GM23338 (cell line): ENCODE data around the gene EPX. TPM values are rescaled to one million over a fixed set of nuclear protein-coding genes. Genes with fewer than 3 reads are reported as not detected.

Experiments
- ATAC-seq: fragments of 200-7000 bp; cut with Tn5 transposase; 3 replicates; pipeline ENCODE4 v1.9.1; 2020
- DNase-seq: peaks from one replicate; pipeline ENCODE4 v3.0.0-alpha.2; 2015; ENCODE audit warnings: low spot score
- H2AFZ ChIP-seq: fragments of 200-600 bp; sonication (generic); 2 replicates; pipeline ENCODE4 v1.8.0; 2016; ENCODE audit warnings: antibody characterized with exemption, mild to moderate bottlenecking, moderate library complexity
- H3F3A ChIP-seq: fragments of 200-600 bp; sonication (generic); replicated peaks from 2 replicates; pipeline ENCODE4 v1.8.0; 2017; ENCODE audit warnings: antibody characterized with exemption, mixed run types, low read depth
- H3K27ac ChIP-seq: fragments of 200-600 bp; sonication (generic); 2 replicates; pipeline ENCODE4 v1.6.1; 2016; ENCODE audit warnings: low read depth
- H3K27me3 ChIP-seq: fragments of 200-600 bp; sonication (generic); 2 replicates; pipeline ENCODE4 v1.8.0; 2016; ENCODE audit warnings: mild to moderate bottlenecking, mixed run types, moderate library complexity; ENCODE audit not compliant: insufficient read depth
- H3K36me3 ChIP-seq: fragments of 200-600 bp; sonication (generic); 2 replicates; pipeline ENCODE4 v1.8.0; 2016; ENCODE audit warnings: mild to moderate bottlenecking; ENCODE audit not compliant: insufficient read depth
- H3K4me1 ChIP-seq: fragments of 200-600 bp; sonication (generic); 2 replicates; pipeline ENCODE4 v1.8.0; 2016; ENCODE audit warnings: mild to moderate bottlenecking, moderate library complexity; ENCODE audit not compliant: insufficient read depth
- H3K4me2 ChIP-seq: fragments of 200-600 bp; sonication (generic); 2 replicates; pipeline ENCODE4 v1.7.1; 2017; ENCODE audit warnings: mixed run types
- H3K4me3 ChIP-seq: fragments of 200-600 bp; sonication (generic); 2 replicates; pipeline ENCODE4 v1.6.1; 2016; ENCODE audit warnings: mixed run types
- H3K79me2 ChIP-seq: fragments of 200-600 bp; sonication (generic); replicated peaks from 2 replicates; pipeline ENCODE4 v1.8.0; 2017; ENCODE audit warnings: mild to moderate bottlenecking; ENCODE audit not compliant: insufficient read depth
- H3K9me2 ChIP-seq: fragments of 200-600 bp; sonication (generic); 2 replicates; pipeline ENCODE4 v1.8.0; 2017; ENCODE audit not compliant: insufficient read depth
- H4K20me1 ChIP-seq: fragments of 200-600 bp; sonication (generic); replicated peaks from 2 replicates; pipeline ENCODE4 v1.8.0; 2017; ENCODE audit warnings: mild to moderate bottlenecking; ENCODE audit not compliant: insufficient read depth
- H3K27ac Mint-ChIP-seq: 2 replicates; pipeline ENCODE4 v1.8.0; 2020; ENCODE audit warnings: inconsistent platforms, mild to moderate bottlenecking, moderate library complexity, mixed read lengths
- H3K27me3 Mint-ChIP-seq: 3 replicates; pipeline ENCODE4 v1.8.0; 2022; ENCODE audit warnings: low read depth, mild to moderate bottlenecking, moderate library complexity, mixed read lengths, inconsistent platforms; ENCODE audit not compliant: insufficient read depth, poor library complexity
- H3K36me3 Mint-ChIP-seq: 3 replicates; pipeline ENCODE4 v1.8.0; 2021; ENCODE audit warnings: low read depth, mild to moderate bottlenecking, inconsistent platforms, moderate library complexity, mixed read lengths
- H3K4me1 Mint-ChIP-seq: 3 replicates; pipeline ENCODE4 v1.8.0; 2020; ENCODE audit warnings: mild to moderate bottlenecking, inconsistent platforms, mixed read lengths
- H3K4me3 Mint-ChIP-seq: 3 replicates; pipeline ENCODE4 v1.8.0; 2021; ENCODE audit warnings: moderate library complexity, mild to moderate bottlenecking, inconsistent platforms, mixed read lengths
- H3K9me3 Mint-ChIP-seq: 3 replicates; pipeline ENCODE4 v1.8.0; 2020; ENCODE audit warnings: moderate library complexity, mild to moderate bottlenecking, inconsistent platforms, mixed read lengths
- CREB1 ChIP-seq: fragments of 250-450 bp; sonication (Bioruptor Pico); IDR thresholded peaks from 2 replicates; pipeline ENCODE4 v1.5.0; 2020; ENCODE audit warnings: low read depth, mild to moderate bottlenecking, moderate library complexity
- CTCF ChIP-seq, 2 experiments: fragments of 200-600 bp in 1 of 2; sonication (generic) in 1 of 2; conservative IDR thresholded peaks; 2 replicates each; pipeline versions ENCODE4 v1.5.1 to v1.6.1; 2016 to 2017; ENCODE audit warnings: antibody characterized with exemption in 2 of 2, low read depth in 2 of 2, mild to moderate bottlenecking in 2 of 2, moderate library complexity in 1 of 2
- EZH2 ChIP-seq: fragments of 200-600 bp; sonication (generic); IDR thresholded peaks from one replicate; pipeline ENCODE4 v1.8.0; 2017; ENCODE audit warnings: antibody characterized with exemption, mild to moderate bottlenecking, low read depth; ENCODE audit not compliant: unreplicated experiment
- EZH2phosphoT487 ChIP-seq: fragments of 200-600 bp; sonication (generic); IDR thresholded peaks from one replicate; pipeline ENCODE4 v1.8.1; 2018; ENCODE audit warnings: antibody characterized with exemption; ENCODE audit not compliant: unreplicated experiment
- JUNB ChIP-seq: IDR thresholded peaks from one replicate; pipeline ENCODE4 v1.6.1; 2016; ENCODE audit warnings: antibody characterized with exemption; ENCODE audit not compliant: unreplicated experiment
- NANOG ChIP-seq: IDR thresholded peaks from 2 replicates; pipeline ENCODE4 v1.6.1; 2016; ENCODE audit warnings: antibody characterized with exemption, borderline replicate concordance
- POLR2AphosphoS5 ChIP-seq: IDR thresholded peaks from 2 replicates; pipeline ENCODE4 v1.6.1; 2016; ENCODE audit warnings: antibody characterized with exemption, low read depth
- STAT1 ChIP-seq: IDR thresholded peaks from one replicate; pipeline ENCODE4 v1.6.1; 2016; ENCODE audit warnings: antibody characterized with exemption; ENCODE audit not compliant: unreplicated experiment
- ZNF114 ChIP-seq: fragments of 250-450 bp; sonication (Bioruptor Pico); IDR thresholded peaks from 2 replicates; pipeline ENCODE4 v1.5.0; 2020; ENCODE audit warnings: mild to moderate bottlenecking, moderate library complexity
- ZNF331 ChIP-seq: fragments of 250-450 bp; sonication (Bioruptor Pico); IDR thresholded peaks from 2 replicates; pipeline ENCODE4 v1.5.0; 2020; ENCODE audit warnings: low read depth, mild to moderate bottlenecking, moderate library complexity
- polyA plus RNA-seq: library from polyadenylated mRNA; unstranded; fragments of >200 nt; fragmentation: Nextera tagmentation; extraction: Ambion mirVana; gene quantifications from 2 replicates; pipeline ENCODE4 v1.2.1, GENCODE V29; 2016
- total RNA-seq: library from RNA; depleted of rRNA; stranded (reverse); fragments of >200 nt; shearing (Covaris generic); gene quantifications from 2 replicates; pipeline ENCODE4 v1.2.3, GENCODE V29; 2014
- TF ChIP-seq, protein P1 (sequence below): fragments of 250-450 bp; sonication (Bioruptor Pico); IDR thresholded peaks from 2 replicates; pipeline ENCODE4 v1.5.0; 2020; ENCODE audit warnings: mild to moderate bottlenecking, moderate library complexity
- TF ChIP-seq, protein P2 (sequence below): IDR thresholded peaks from one replicate; pipeline ENCODE4 v1.6.1; 2018; ENCODE audit warnings: antibody characterized with exemption; ENCODE audit not compliant: unreplicated experiment
- TF ChIP-seq, protein P3 (sequence below): IDR thresholded peaks from 2 replicates; pipeline ENCODE4 v1.6.1; 2016; ENCODE audit warnings: antibody characterized with exemption

EPX gene
- total and polyA plus RNA-seq, 2 experiments from 2014 or later = 0.10 TPM; not detected in 1

- Histone ChIP-seq H3K4me1 (peaks cover 10% of the 10 kb centered on the region; the same call in 1 of the 2 replicates), H3K4me2 (no peak overlapping the region), H3K9me2 (0 out of 2 replicates have a peak, but pooled peaks cover under 1% of the 10 kb centered on the region), H2AFZ (no peak overlapping the region), H4K20me1 (no peaks in the 10 kb centered on the region), H3K27ac (no peak overlapping the region), H3K36me3 (no peaks in the 10 kb centered on the region), H3F3A (no peaks in the 10 kb centered on the region), H3K27me3 (peaks cover 38% of the 10 kb centered on the region), H3K4me3 (no peak overlapping the region), H3K79me2 (no peaks in the 10 kb centered on the region)
- ATAC-seq (no peak), DNase-seq (no peak)
- Mint-ChIP-seq H3K27ac (no peak overlapping the region), H3K4me3 (no peak overlapping the region), H3K27me3 (peaks cover 45% of the 10 kb centered on the region), H3K36me3 (peaks cover 3% of the 10 kb centered on the region; the same call in 1 of the 3 replicates), H3K9me3 (peaks cover 5% of the 10 kb centered on the region), H3K4me1 (peaks cover 23% of the 10 kb centered on the region)
- TF ChIP-seq, protein P1, sequence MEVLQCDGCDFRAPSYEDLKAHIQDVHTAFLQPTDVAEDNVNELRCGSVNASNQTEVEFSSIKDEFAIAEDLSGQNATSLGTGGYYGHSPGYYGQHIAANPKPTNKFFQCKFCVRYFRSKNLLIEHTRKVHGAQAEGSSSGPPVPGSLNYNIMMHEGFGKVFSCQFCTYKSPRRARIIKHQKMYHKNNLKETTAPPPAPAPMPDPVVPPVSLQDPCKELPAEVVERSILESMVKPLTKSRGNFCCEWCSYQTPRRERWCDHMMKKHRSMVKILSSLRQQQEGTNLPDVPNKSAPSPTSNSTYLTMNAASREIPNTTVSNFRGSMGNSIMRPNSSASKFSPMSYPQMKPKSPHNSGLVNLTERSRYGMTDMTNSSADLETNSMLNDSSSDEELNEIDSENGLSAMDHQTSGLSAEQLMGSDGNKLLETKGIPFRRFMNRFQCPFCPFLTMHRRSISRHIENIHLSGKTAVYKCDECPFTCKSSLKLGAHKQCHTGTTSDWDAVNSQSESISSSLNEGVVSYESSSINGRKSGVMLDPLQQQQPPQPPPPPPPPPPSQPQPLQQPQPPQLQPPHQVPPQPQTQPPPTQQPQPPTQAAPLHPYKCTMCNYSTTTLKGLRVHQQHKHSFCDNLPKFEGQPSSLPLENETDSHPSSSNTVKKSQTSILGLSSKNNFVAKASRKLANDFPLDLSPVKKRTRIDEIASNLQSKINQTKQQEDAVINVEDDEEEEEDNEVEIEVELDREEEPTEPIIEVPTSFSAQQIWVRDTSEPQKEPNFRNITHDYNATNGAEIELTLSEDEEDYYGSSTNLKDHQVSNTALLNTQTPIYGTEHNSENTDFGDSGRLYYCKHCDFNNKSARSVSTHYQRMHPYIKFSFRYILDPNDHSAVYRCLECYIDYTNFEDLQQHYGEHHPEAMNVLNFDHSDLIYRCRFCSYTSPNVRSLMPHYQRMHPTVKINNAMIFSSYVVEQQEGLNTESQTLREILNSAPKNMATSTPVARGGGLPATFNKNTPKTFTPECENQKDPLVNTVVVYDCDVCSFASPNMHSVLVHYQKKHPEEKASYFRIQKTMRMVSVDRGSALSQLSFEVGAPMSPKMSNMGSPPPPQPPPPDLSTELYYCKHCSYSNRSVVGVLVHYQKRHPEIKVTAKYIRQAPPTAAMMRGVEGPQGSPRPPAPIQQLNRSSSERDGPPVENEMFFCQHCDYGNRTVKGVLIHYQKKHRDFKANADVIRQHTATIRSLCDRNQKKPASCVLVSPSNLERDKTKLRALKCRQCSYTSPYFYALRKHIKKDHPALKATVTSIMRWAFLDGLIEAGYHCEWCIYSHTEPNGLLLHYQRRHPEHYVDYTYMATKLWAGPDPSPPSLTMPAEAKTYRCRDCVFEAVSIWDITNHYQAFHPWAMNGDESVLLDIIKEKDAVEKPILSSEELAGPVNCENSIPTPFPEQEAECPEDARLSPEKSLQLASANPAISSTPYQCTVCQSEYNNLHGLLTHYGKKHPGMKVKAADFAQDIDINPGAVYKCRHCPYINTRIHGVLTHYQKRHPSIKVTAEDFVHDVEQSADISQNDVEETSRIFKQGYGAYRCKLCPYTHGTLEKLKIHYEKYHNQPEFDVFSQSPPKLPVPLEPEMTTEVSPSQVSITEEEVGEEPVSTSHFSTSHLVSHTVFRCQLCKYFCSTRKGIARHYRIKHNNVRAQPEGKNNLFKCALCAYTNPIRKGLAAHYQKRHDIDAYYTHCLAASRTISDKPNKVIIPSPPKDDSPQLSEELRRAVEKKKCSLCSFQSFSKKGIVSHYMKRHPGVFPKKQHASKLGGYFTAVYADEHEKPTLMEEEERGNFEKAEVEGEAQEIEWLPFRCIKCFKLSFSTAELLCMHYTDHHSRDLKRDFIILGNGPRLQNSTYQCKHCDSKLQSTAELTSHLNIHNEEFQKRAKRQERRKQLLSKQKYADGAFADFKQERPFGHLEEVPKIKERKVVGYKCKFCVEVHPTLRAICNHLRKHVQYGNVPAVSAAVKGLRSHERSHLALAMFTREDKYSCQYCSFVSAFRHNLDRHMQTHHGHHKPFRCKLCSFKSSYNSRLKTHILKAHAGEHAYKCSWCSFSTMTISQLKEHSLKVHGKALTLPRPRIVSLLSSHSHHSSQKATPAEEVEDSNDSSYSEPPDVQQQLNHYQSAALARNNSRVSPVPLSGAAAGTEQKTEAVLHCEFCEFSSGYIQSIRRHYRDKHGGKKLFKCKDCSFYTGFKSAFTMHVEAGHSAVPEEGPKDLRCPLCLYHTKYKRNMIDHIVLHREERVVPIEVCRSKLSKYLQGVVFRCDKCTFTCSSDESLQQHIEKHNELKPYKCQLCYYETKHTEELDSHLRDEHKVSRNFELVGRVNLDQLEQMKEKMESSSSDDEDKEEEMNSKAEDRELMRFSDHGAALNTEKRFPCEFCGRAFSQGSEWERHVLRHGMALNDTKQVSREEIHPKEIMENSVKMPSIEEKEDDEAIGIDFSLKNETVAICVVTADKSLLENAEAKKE (CRISPR knock-in tag) = no peak
- TF ChIP-seq STAT1 (no peak), EZH2 (no peak), POLR2AphosphoS5 (no peak), ZNF331 (CRISPR knock-in tag) (no peak), EZH2phosphoT487 (no peak), ZNF114 (no peak), NANOG (no peak), CREB1 (no peak), CTCF (conservative IDR thresholded peaks at IDR 0.05; ENCODE audit: low read depth in 2 of 2) (no peak), JUNB (no peak)
- TF ChIP-seq, protein P2, sequence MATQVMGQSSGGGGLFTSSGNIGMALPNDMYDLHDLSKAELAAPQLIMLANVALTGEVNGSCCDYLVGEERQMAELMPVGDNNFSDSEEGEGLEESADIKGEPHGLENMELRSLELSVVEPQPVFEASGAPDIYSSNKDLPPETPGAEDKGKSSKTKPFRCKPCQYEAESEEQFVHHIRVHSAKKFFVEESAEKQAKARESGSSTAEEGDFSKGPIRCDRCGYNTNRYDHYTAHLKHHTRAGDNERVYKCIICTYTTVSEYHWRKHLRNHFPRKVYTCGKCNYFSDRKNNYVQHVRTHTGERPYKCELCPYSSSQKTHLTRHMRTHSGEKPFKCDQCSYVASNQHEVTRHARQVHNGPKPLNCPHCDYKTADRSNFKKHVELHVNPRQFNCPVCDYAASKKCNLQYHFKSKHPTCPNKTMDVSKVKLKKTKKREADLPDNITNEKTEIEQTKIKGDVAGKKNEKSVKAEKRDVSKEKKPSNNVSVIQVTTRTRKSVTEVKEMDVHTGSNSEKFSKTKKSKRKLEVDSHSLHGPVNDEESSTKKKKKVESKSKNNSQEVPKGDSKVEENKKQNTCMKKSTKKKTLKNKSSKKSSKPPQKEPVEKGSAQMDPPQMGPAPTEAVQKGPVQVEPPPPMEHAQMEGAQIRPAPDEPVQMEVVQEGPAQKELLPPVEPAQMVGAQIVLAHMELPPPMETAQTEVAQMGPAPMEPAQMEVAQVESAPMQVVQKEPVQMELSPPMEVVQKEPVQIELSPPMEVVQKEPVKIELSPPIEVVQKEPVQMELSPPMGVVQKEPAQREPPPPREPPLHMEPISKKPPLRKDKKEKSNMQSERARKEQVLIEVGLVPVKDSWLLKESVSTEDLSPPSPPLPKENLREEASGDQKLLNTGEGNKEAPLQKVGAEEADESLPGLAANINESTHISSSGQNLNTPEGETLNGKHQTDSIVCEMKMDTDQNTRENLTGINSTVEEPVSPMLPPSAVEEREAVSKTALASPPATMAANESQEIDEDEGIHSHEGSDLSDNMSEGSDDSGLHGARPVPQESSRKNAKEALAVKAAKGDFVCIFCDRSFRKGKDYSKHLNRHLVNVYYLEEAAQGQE = no peak
- TF ChIP-seq, protein P3, sequence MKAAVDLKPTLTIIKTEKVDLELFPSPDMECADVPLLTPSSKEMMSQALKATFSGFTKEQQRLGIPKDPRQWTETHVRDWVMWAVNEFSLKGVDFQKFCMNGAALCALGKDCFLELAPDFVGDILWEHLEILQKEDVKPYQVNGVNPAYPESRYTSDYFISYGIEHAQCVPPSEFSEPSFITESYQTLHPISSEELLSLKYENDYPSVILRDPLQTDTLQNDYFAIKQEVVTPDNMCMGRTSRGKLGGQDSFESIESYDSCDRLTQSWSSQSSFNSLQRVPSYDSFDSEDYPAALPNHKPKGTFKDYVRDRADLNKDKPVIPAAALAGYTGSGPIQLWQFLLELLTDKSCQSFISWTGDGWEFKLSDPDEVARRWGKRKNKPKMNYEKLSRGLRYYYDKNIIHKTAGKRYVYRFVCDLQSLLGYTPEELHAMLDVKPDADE = no peak
These were observed 52.4 kb downstream of the EPX start for GRCh38 chr17:58244963-58245362.
